Endodermal cell (in vitro differentiated cells): Measurements from ENCODE around the gene SAYSD1. TPM values are rescaled to one million over a fixed set of nuclear protein-coding genes. Genes with fewer than 3 reads are reported as not detected.

Source experiments
- DNase-seq: peaks from one replicate; pipeline ENCODE4 v3.0.0-alpha.2; 2017
- H3K27ac ChIP-seq: 2 replicates; pipeline ENCODE4 v1.5.1; 2013; ENCODE audit warnings: mild to moderate bottlenecking, low read depth, low read length, moderate library complexity
- H3K27me3 ChIP-seq: 2 replicates; pipeline ENCODE4 v1.6.1; 2013; ENCODE audit warnings: mild to moderate bottlenecking, low read length, moderate library complexity; ENCODE audit not compliant: insufficient read depth, control insufficient read depth, poor library complexity, severe bottlenecking
- H3K36me3 ChIP-seq: 2 replicates; pipeline ENCODE4 v1.7.0; 2013; ENCODE audit warnings: mild to moderate bottlenecking, low read length, moderate library complexity; ENCODE audit not compliant: control insufficient read depth, insufficient read depth
- H3K4me1 ChIP-seq: one replicate; pipeline ENCODE4 v1.7.0; 2013; ENCODE audit warnings: low read length; ENCODE audit not compliant: control insufficient read depth, insufficient read depth
- H3K4me3 ChIP-seq: 2 replicates; pipeline ENCODE4 v1.5.1; 2013; ENCODE audit warnings: mild to moderate bottlenecking, low read length, moderate library complexity
- H3K9ac ChIP-seq: 2 replicates; pipeline ENCODE4 v1.6.1; 2013; ENCODE audit warnings: mild to moderate bottlenecking, low read length, moderate library complexity; ENCODE audit not compliant: poor library complexity, severe bottlenecking; ENCODE audit errors: extremely low read depth
- H3K9me3 ChIP-seq: 2 replicates; pipeline ENCODE4 v1.6.1; 2013; ENCODE audit warnings: mild to moderate bottlenecking, low read length, moderate library complexity; ENCODE audit not compliant: control insufficient read depth
- H3K27ac Mint-ChIP-seq: 2 replicates; pipeline ENCODE4 v1.8.0; 2020; ENCODE audit warnings: mixed read lengths
- H3K27me3 Mint-ChIP-seq: 2 replicates; pipeline ENCODE4 v1.8.0; 2021; ENCODE audit warnings: mild to moderate bottlenecking, mixed read lengths; ENCODE audit not compliant: insufficient read depth
- H3K36me3 Mint-ChIP-seq: 2 replicates; pipeline ENCODE4 v1.8.0; 2020; ENCODE audit warnings: low read depth, mixed read lengths
- H3K4me1 Mint-ChIP-seq: 2 replicates; pipeline ENCODE4 v1.8.0; 2020; ENCODE audit warnings: mixed read lengths
- H3K4me3 Mint-ChIP-seq: 2 replicates; pipeline ENCODE4 v1.8.0; 2020; ENCODE audit warnings: mild to moderate bottlenecking, moderate library complexity, mixed read lengths
- H3K9me3 Mint-ChIP-seq: 2 replicates; pipeline ENCODE4 v1.8.0; 2020; ENCODE audit warnings: mild to moderate bottlenecking, mixed read lengths
- CTCF ChIP-seq: fragments of 200-600 bp; sonication (generic); conservative IDR thresholded peaks from 2 replicates; pipeline ENCODE4 v1.5.0; 2021; ENCODE audit warnings: antibody characterized with exemption, mild to moderate bottlenecking
- WGBS, 2 experiments: methylation state at CpG; one replicate each; pipeline versions ENCODE4 v1.1.5 to v1.1.7; 2013; ENCODE audit warnings: missing lambda C conversion rate in 2 of 2, mixed read lengths in 1 of 2; ENCODE audit not compliant: insufficient coverage in 1 of 2, insufficient read length in 1 of 2; 5-methylcytosine and 5-hydroxymethylcytosine counted together
- total RNA-seq, 2 donors: library from RNA; stranded (reverse); fragmentation: NEBNext Ultra II Directional in 1 of 2; extraction: Animal tissue kit (Norgen Biotek cat#: 25700) in 1 of 2; gene quantifications; 2 replicates in 1 of 2; 3 replicates in 1 of 2; pipeline ENCODE4 v1.2.1, GENCODE V29; 2021

The SAYSD1 gene
- total RNA-seq, 2 donors from 2014 or later = 7.2 to 13.0 TPM

- Histone ChIP-seq H3K4me3 (no peak overlapping the region), H3K27ac (no peak overlapping the region), H3K27me3 (no peaks in the 10 kb centered on the region), H3K9me3 (no peaks in the 10 kb centered on the region), H3K36me3 (peaks cover 14% of the 10 kb centered on the region), H3K4me1 (no peaks in the 10 kb centered on the region), H3K9ac (no peak overlapping the region)
- Mint-ChIP-seq H3K36me3 (peaks cover 4% of the 10 kb centered on the region), H3K9me3 (no peaks in the 10 kb centered on the region), H3K4me3 (no peak overlapping the region), H3K27me3 (peaks cover 1% of the 10 kb centered on the region), H3K4me1 (peaks cover 6% of the 10 kb centered on the region), H3K27ac (no peak overlapping the region)
- no peak for TF ChIP-seq CTCF
- WGBS, 2 experiments = 50% methylated on average over 2 of the region's 2 CpGs; no CpG with 5 or more reads in 1 of the 2 experiments
- no peak for DNase-seq
Measured at GRCh38 chr6:39107641-39108040, 7.3 kb downstream of the SAYSD1 start.

- Mint-ChIP-seq H3K27me3 (peaks cover 1% of the 10 kb centered on the region), H3K4me3 (no peak overlapping the region), H3K36me3 (peaks cover 4% of the 10 kb centered on the region), H3K9me3 (no peaks in the 10 kb centered on the region), H3K27ac (no peak overlapping the region), H3K4me1 (peaks cover 6% of the 10 kb centered on the region)
- peaks cover 14% of the 10 kb centered on the region for H3K36me3 ChIP-seq
- DNase-seq = no peak
- H3K27me3 ChIP-seq = no peaks in the 10 kb centered on the region
- no peak for TF ChIP-seq CTCF
- H3K9ac ChIP-seq = no peak overlapping the region
- H3K4me3 ChIP-seq = no peak overlapping the region
- no peaks in the 10 kb centered on the region for H3K9me3 ChIP-seq
- no peak overlapping the region for H3K27ac ChIP-seq
- 93% methylated on average over 2 to 4 of the region's 4 CpGs for WGBS, 2 experiments
- no peaks in the 10 kb centered on the region for H3K4me1 ChIP-seq
Measured at GRCh38 chr6:39107034-39107433, 8.0 kb downstream of the SAYSD1 start.

GRCh38 chr6:39104528-39104927 is 10.5 kb downstream of the SAYSD1 start:
- Mint-ChIP-seq H3K9me3 (no peaks in the 10 kb centered on the region), H3K27ac (no peak overlapping the region), H3K4me3 (no peak overlapping the region), H3K4me1 (peaks cover 8% of the 10 kb centered on the region), H3K27me3 (peaks cover 1% of the 10 kb centered on the region), H3K36me3 (peaks cover 4% of the 10 kb centered on the region)
- no peak overlapping the region for H3K9ac ChIP-seq
- no peak for DNase-seq
- no peak overlapping the region for H3K27ac ChIP-seq
- no peak overlapping the region for H3K4me3 ChIP-seq
- H3K27me3 ChIP-seq = no peaks in the 10 kb centered on the region
- WGBS, 2 experiments = 89 to 94% methylated on average over 2 to 3 of the region's 4 CpGs
- H3K4me1 ChIP-seq = no peaks in the 10 kb centered on the region
- TF ChIP-seq CTCF = no peak
- peaks cover 4% of the 10 kb centered on the region for H3K36me3 ChIP-seq
- H3K9me3 ChIP-seq = no peaks in the 10 kb centered on the region
